ENCODE measurements around the gene MMP20. TPM values are rescaled to one million over a fixed set of nuclear protein-coding genes. Genes with fewer than 3 reads are reported as not detected.

Gene MMP20
- total and polyA plus RNA-seq, 2 experiments from 2014 or later = not detected

GRCh38 chr11:102603576-102603975, 21.6 kb downstream of the MMP20 start:
- TF ChIP-seq, protein P1, sequence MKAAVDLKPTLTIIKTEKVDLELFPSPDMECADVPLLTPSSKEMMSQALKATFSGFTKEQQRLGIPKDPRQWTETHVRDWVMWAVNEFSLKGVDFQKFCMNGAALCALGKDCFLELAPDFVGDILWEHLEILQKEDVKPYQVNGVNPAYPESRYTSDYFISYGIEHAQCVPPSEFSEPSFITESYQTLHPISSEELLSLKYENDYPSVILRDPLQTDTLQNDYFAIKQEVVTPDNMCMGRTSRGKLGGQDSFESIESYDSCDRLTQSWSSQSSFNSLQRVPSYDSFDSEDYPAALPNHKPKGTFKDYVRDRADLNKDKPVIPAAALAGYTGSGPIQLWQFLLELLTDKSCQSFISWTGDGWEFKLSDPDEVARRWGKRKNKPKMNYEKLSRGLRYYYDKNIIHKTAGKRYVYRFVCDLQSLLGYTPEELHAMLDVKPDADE (IDR thresholded peaks at IDR 0.05) = no peak
- no peak for TF ChIP-seq JUNB (IDR thresholded peaks at IDR 0.05; ENCODE audit: unreplicated experiment)
- TF ChIP-seq NANOG (IDR thresholded peaks at IDR 0.05; ENCODE audit: borderline replicate concordance) = no peak
- no peak for TF ChIP-seq EZH2 (IDR thresholded peaks at IDR 0.05; ENCODE audit: low read depth, unreplicated experiment)
- TF ChIP-seq, protein P2, sequence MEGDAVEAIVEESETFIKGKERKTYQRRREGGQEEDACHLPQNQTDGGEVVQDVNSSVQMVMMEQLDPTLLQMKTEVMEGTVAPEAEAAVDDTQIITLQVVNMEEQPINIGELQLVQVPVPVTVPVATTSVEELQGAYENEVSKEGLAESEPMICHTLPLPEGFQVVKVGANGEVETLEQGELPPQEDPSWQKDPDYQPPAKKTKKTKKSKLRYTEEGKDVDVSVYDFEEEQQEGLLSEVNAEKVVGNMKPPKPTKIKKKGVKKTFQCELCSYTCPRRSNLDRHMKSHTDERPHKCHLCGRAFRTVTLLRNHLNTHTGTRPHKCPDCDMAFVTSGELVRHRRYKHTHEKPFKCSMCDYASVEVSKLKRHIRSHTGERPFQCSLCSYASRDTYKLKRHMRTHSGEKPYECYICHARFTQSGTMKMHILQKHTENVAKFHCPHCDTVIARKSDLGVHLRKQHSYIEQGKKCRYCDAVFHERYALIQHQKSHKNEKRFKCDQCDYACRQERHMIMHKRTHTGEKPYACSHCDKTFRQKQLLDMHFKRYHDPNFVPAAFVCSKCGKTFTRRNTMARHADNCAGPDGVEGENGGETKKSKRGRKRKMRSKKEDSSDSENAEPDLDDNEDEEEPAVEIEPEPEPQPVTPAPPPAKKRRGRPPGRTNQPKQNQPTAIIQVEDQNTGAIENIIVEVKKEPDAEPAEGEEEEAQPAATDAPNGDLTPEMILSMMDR (conservative IDR thresholded peaks at IDR 0.05; ENCODE audit: low read depth in 2 of 2) = no peak
- TF ChIP-seq, protein P3, sequence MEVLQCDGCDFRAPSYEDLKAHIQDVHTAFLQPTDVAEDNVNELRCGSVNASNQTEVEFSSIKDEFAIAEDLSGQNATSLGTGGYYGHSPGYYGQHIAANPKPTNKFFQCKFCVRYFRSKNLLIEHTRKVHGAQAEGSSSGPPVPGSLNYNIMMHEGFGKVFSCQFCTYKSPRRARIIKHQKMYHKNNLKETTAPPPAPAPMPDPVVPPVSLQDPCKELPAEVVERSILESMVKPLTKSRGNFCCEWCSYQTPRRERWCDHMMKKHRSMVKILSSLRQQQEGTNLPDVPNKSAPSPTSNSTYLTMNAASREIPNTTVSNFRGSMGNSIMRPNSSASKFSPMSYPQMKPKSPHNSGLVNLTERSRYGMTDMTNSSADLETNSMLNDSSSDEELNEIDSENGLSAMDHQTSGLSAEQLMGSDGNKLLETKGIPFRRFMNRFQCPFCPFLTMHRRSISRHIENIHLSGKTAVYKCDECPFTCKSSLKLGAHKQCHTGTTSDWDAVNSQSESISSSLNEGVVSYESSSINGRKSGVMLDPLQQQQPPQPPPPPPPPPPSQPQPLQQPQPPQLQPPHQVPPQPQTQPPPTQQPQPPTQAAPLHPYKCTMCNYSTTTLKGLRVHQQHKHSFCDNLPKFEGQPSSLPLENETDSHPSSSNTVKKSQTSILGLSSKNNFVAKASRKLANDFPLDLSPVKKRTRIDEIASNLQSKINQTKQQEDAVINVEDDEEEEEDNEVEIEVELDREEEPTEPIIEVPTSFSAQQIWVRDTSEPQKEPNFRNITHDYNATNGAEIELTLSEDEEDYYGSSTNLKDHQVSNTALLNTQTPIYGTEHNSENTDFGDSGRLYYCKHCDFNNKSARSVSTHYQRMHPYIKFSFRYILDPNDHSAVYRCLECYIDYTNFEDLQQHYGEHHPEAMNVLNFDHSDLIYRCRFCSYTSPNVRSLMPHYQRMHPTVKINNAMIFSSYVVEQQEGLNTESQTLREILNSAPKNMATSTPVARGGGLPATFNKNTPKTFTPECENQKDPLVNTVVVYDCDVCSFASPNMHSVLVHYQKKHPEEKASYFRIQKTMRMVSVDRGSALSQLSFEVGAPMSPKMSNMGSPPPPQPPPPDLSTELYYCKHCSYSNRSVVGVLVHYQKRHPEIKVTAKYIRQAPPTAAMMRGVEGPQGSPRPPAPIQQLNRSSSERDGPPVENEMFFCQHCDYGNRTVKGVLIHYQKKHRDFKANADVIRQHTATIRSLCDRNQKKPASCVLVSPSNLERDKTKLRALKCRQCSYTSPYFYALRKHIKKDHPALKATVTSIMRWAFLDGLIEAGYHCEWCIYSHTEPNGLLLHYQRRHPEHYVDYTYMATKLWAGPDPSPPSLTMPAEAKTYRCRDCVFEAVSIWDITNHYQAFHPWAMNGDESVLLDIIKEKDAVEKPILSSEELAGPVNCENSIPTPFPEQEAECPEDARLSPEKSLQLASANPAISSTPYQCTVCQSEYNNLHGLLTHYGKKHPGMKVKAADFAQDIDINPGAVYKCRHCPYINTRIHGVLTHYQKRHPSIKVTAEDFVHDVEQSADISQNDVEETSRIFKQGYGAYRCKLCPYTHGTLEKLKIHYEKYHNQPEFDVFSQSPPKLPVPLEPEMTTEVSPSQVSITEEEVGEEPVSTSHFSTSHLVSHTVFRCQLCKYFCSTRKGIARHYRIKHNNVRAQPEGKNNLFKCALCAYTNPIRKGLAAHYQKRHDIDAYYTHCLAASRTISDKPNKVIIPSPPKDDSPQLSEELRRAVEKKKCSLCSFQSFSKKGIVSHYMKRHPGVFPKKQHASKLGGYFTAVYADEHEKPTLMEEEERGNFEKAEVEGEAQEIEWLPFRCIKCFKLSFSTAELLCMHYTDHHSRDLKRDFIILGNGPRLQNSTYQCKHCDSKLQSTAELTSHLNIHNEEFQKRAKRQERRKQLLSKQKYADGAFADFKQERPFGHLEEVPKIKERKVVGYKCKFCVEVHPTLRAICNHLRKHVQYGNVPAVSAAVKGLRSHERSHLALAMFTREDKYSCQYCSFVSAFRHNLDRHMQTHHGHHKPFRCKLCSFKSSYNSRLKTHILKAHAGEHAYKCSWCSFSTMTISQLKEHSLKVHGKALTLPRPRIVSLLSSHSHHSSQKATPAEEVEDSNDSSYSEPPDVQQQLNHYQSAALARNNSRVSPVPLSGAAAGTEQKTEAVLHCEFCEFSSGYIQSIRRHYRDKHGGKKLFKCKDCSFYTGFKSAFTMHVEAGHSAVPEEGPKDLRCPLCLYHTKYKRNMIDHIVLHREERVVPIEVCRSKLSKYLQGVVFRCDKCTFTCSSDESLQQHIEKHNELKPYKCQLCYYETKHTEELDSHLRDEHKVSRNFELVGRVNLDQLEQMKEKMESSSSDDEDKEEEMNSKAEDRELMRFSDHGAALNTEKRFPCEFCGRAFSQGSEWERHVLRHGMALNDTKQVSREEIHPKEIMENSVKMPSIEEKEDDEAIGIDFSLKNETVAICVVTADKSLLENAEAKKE (CRISPR knock-in tag; IDR thresholded peaks at IDR 0.05) = no peak
- no peak for TF ChIP-seq CREB1 (CRISPR knock-in tag; IDR thresholded peaks at IDR 0.05; ENCODE audit: low read depth)
- no peak for TF ChIP-seq STAT1 (IDR thresholded peaks at IDR 0.05; ENCODE audit: unreplicated experiment)
- TF ChIP-seq ZNF331 (CRISPR knock-in tag; IDR thresholded peaks at IDR 0.05; ENCODE audit: low read depth) = no peak
- no peak for TF ChIP-seq EZH2phosphoT487 (IDR thresholded peaks at IDR 0.05; ENCODE audit: unreplicated experiment)
- TF ChIP-seq, protein P4, sequence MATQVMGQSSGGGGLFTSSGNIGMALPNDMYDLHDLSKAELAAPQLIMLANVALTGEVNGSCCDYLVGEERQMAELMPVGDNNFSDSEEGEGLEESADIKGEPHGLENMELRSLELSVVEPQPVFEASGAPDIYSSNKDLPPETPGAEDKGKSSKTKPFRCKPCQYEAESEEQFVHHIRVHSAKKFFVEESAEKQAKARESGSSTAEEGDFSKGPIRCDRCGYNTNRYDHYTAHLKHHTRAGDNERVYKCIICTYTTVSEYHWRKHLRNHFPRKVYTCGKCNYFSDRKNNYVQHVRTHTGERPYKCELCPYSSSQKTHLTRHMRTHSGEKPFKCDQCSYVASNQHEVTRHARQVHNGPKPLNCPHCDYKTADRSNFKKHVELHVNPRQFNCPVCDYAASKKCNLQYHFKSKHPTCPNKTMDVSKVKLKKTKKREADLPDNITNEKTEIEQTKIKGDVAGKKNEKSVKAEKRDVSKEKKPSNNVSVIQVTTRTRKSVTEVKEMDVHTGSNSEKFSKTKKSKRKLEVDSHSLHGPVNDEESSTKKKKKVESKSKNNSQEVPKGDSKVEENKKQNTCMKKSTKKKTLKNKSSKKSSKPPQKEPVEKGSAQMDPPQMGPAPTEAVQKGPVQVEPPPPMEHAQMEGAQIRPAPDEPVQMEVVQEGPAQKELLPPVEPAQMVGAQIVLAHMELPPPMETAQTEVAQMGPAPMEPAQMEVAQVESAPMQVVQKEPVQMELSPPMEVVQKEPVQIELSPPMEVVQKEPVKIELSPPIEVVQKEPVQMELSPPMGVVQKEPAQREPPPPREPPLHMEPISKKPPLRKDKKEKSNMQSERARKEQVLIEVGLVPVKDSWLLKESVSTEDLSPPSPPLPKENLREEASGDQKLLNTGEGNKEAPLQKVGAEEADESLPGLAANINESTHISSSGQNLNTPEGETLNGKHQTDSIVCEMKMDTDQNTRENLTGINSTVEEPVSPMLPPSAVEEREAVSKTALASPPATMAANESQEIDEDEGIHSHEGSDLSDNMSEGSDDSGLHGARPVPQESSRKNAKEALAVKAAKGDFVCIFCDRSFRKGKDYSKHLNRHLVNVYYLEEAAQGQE (IDR thresholded peaks at IDR 0.05; ENCODE audit: unreplicated experiment) = no peak
- no peak for TF ChIP-seq POLR2AphosphoS5 (IDR thresholded peaks at IDR 0.05; ENCODE audit: low read depth)
- no peak overlapping the region for H2AFZ ChIP-seq
- DNase-seq (ENCODE audit: low spot score) (no peak), ATAC-seq (no peak)
- Mint-ChIP-seq H3K4me3 (no peak overlapping the region), H3K36me3 (ENCODE audit: low read depth) (no peaks in the 10 kb centered on the region), H3K27ac (no peak overlapping the region), H3K9me3 (peaks cover 3% of the 10 kb centered on the region; the same call in 1 of the 3 replicates), H3K27me3 (ENCODE audit: insufficient read depth, low read depth, poor library complexity) (peaks cover 2% of the 10 kb centered on the region), H3K4me1 (peaks cover 12% of the 10 kb centered on the region)
- no peaks in the 10 kb centered on the region for H3K79me2 ChIP-seq (replicated peaks; ENCODE audit: insufficient read depth)
- H3K4me1 ChIP-seq (ENCODE audit: insufficient read depth) = no peaks in the 10 kb centered on the region
- H3K36me3 ChIP-seq (ENCODE audit: insufficient read depth) = no peaks in the 10 kb centered on the region
- H3K4me2 ChIP-seq = no peak overlapping the region
- no peak overlapping the region for H3K27ac ChIP-seq (ENCODE audit: low read depth)
- H3F3A ChIP-seq (replicated peaks; ENCODE audit: low read depth) = no peaks in the 10 kb centered on the region
- H4K20me1 ChIP-seq (replicated peaks; ENCODE audit: insufficient read depth) = no peaks in the 10 kb centered on the region
- no peaks in the 10 kb centered on the region for H3K27me3 ChIP-seq (ENCODE audit: insufficient read depth)
- no peak overlapping the region for H3K4me3 ChIP-seq
- H3K9me2 ChIP-seq (ENCODE audit: insufficient read depth) = 0 out of 2 replicates have a peak, but pooled peaks cover 5% of the 10 kb centered on the region
